ENCODE measurements around the gene TARP.
"Not testable (repeated sequence)": the region's sequence is repeated elsewhere in the genome, so short reads cannot be mapped to it uniquely, and the experiment has no call there.

The TARP gene

GRCh38 chr7:38296059-38296857 is 22.8 kb upstream of the TARP start:
- no peak for DNase-seq

- DNase-seq: no peak
Observed at GRCh38 chr7:38294926-38295325, 21.5 kb upstream of the TARP start.

- DNase-seq: no peak
Observed at GRCh38 chr7:38292442-38292841, 19.0 kb upstream of the TARP start.

- no peak for DNase-seq
Observed at GRCh38 chr7:38291650-38292049, 18.2 kb upstream of the TARP start.

GRCh38 chr7:38291117-38291647 is 17.7 kb upstream of the TARP start:
- no peak for DNase-seq

GRCh38 chr7:38284553-38284952 is 11.1 kb upstream of the TARP start:
- DNase-seq: no peak

DNA sequence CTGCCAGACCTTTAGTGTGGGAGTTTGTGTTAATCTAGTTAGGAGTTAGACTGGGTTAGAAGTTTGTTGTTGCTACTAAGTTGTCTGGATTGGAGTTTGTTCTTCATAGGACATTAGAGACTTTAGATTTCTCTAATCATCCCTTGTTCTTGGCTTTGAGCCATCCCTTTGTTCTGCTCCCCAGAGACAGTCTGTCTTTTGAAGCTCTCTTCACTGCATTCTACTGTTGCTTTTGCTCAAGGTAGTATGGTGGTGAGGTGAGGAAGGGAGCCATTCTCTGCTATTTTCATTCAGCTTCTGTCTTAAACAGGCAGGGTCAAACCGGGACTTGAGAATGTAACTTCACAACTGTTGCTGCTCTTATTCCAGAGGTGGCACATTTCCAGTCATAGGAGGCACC is 10.4 kb upstream of the TARP start:
- DNase-seq: no peak

- DNase-seq: no peak
Observed at GRCh38 chr7:38283107-38283506, 9.7 kb upstream of the TARP start.

DNA sequence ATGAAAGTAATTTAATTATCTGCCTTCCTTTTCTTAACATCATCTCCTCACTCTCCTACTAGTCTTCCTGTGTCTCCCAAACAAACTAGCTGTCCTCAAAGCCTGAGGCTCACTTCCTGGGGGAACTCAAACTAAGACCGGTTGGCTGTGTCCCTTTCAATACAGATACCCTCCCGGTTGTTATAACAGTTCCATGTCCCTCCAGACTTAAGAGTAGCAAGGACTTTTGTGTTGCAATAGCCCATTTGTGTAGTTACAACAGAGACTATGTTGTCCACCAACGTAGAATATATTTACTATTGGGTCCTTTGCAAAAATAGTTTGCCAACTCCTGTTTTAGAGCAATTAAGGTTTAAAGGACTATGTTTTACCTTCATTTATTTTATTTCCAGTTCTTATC is 8.6 kb upstream of the TARP start:
- DNase-seq: no peak

DNA sequence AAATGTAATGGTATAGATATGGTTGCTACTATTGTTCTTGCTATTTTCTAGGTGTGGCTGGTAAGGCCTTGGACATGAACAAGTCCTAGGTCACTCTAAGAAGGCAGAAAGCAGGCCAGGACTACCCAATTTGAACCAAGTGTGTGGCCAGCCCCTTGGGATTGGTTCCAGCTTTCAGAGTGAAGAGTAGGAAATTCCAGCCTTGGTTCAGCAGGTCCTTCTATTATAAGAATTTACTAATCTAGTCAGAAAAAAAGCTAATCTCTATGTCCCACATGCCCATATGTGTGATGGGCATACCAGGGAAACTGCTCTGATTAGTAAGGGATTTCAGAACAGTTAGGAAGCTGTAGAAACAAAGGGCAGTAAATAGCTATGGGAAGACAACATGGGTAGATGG is 7.8 kb upstream of the TARP start:
- no peak for DNase-seq

GRCh38 chr7:38280707-38281106 is 7.3 kb upstream of the TARP start:
- DNase-seq: no peak

DNA sequence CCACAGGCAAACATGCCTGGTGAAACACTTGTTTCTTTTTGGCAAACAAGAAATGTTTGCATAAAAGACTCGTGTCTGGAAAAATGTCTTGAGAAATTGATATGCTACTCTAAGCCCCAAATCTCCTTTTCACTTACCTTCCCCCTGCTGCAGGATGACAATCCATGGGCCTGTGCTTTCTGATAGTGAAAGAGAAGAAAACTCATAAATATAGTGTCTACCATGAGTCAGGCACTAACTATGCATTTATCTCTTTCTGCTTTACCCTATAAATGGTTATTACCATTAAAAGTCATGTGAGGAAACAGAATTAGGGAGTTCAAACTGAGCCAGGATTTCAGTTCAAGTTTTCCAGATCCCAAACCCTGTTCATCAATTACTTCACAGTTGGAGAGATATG is 6.6 kb upstream of the TARP start:
- no peak for DNase-seq

- DNase-seq: no peak
Observed at GRCh38 chr7:38276096-38276877, 2.9 kb upstream of the TARP start.

DNA sequence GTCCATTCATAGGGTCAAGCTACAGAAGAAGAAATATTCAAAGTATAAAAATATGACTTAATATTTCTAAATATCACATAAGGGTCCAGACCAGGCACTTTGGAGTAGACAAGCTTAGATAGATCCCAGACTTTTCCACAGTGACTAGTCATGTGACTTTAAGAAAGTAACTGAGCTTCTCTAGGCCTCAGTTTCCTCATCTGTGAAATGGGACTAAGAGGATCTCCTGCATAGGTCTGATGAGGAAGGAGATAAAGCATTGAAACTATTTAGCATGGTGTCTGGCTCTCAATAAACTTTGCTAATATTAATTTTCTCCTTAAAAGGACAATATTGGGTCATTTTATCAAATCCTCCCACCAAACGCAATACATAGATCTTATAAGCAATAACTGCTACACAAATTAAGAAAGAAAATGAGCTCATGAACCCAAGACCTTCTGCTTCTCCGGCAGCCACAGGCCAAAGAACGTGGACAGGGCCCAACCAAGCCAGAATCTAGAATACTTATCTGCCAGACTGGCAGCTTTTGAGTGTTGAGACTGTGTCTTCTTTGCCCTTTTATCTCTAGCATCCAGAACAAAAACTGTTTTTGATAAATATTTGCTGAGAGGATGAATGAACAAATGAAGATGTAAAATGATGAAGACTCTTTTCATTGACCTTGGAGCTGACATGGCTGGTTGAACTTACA is 1.6 kb upstream of the TARP start:
- no peak for DNase-seq

- no peak for DNase-seq
Observed at GRCh38 chr7:38274486-38274885, 1.1 kb upstream of the TARP start.

- DNase-seq: not testable (repeated sequence)
Observed at GRCh38 chr7:38270405-38270804, 3.0 kb downstream of the TARP start.

DNA sequence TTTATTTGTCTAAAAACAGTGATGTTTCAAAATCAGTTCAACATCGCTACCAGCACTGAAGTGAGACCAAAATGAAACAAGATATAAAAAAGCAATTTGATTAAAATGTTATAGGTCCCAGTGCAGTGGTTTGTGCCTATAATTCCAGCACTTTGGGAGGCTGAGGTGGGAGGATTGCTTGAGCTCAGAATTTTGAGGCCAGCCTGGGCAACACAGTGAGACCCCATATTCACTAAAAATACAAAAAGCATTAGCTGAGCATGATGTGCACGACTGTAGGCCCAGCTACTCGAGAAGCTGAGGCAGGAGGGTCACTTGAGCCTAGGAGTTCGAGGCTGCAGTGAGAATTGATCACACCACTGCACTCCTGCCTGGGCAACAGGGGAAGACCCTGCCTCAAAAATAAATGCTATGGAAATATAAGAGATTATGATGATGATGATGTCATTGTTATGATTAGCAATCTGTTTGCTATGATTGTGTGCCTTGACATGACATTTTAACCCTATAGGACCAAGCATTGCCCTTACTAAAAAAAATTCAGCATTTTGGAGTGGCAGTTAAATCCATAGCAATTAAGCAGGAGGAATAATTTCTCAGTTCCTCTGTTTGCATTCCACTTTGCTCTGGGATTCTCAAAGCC is 3.6 kb downstream of the TARP start:
- not testable (repeated sequence) for DNase-seq

DNA sequence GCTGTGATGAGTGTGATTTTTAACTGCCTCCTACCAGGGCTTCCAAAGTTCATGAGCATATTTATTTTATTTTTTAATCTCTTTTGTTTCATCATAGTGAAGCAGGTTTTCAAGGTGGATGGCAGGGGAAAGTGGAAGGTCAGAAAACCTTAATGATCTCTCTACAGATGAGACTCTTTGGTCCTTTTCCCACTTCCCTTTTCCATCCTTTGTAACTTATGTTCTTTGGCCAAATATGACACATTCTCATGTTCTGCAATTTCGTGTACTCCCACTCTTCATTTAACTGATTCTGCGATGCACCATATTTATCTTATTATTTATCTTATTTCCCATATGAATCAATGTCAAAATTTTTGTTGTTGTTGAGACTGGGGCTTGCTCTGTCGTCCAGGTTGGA is 7.5 kb downstream of the TARP start:
- DNase-seq: not testable (repeated sequence)

GRCh38 chr7:38264602-38265001 is 8.8 kb downstream of the TARP start:
- DNase-seq: not testable (repeated sequence)

GRCh38 chr7:38263274-38263673 is 10.2 kb downstream of the TARP start:
- DNase-seq: not testable (repeated sequence)

DNA sequence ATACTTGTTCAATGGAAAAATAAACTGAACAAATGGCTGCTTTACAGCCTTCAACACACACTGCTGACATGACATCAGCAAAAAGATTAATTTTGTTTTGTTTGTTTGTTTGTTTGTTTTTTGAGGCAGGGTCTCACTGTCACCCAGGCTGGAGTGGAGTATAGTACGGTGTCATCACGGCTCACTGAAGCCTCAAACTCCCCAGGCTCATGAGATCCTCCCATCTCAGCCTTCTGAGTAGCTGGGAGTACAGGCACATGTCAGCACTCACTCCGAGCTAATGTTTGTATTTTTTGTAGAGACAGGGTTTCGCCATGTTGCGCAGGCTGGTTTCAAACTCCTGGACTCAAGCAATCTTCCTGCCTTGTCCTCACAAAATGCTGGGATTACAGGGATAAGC is 10.9 kb downstream of the TARP start:
- DNase-seq: no peak

- not testable (repeated sequence) for DNase-seq
Observed at GRCh38 chr7:38262026-38262425, 11.4 kb downstream of the TARP start.

- DNase-seq: not testable (repeated sequence)
Observed at GRCh38 chr7:38261601-38262000, 11.8 kb downstream of the TARP start.

Data from activated CD8-positive, alpha-beta memory T cell treated with anti-CD3 and anti-CD28 coated beads for 24 hours (primary cell).